Panc1 (cell line): ENCODE results near the gene CEBPB.

Source experiments
- POLR2AphosphoS5 ChIP-seq: IDR thresholded peaks from 2 replicates; pipeline ENCODE4 v1.6.1; 2012; ENCODE audit warnings: mild to moderate bottlenecking, low read depth, low read length, moderate library complexity
- SIN3A ChIP-seq: IDR thresholded peaks from 2 replicates; pipeline ENCODE4 v1.6.1; 2012; ENCODE audit warnings: low read depth, mild to moderate bottlenecking, low read length, moderate library complexity, borderline replicate concordance; ENCODE audit not compliant: insufficient read depth
- TCF7L2 ChIP-seq: IDR thresholded peaks from 2 replicates; pipeline ENCODE4 v1.6.1; 2011; ENCODE audit warnings: mild to moderate bottlenecking, low read depth, low read length, inconsistent platforms
- TF ChIP-seq, protein P1 (sequence below): fragments of 450-650 bp; IDR thresholded peaks from 2 replicates; pipeline ENCODE4 v1.5.1; 2017; ENCODE audit warnings: mild to moderate bottlenecking
- TF ChIP-seq, protein P2 (sequence below), 2 experiments: IDR thresholded peaks; 2 replicates each; pipeline ENCODE4 v1.6.1; 2011 to 2012; ENCODE audit warnings: low read depth in 2 of 2, control low read depth in 1 of 2, low read length in 1 of 2, mild to moderate bottlenecking in 1 of 2, moderate library complexity in 1 of 2; ENCODE audit not compliant: insufficient read depth in 1 of 2

DNA sequence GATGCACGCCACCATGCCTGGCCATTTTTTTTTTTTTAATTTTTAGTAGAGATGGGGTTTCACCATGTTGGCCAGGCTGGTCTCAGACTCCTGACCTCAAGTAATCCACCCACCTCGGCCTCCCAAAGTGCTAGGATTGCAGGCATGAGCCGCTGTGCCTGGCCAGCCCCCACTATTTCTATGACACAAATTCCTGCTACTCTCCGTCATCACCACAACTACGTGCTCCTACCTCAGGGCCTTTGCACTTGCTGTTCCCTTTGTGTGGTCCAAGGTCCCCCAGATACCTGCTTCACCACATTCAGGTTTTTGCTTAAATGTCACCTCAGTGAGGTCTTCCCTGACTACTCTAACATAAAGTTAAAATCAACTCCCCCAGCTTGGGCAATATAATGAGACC is 5.2 kb upstream of the CEBPB start:
- TF ChIP-seq, protein P1, sequence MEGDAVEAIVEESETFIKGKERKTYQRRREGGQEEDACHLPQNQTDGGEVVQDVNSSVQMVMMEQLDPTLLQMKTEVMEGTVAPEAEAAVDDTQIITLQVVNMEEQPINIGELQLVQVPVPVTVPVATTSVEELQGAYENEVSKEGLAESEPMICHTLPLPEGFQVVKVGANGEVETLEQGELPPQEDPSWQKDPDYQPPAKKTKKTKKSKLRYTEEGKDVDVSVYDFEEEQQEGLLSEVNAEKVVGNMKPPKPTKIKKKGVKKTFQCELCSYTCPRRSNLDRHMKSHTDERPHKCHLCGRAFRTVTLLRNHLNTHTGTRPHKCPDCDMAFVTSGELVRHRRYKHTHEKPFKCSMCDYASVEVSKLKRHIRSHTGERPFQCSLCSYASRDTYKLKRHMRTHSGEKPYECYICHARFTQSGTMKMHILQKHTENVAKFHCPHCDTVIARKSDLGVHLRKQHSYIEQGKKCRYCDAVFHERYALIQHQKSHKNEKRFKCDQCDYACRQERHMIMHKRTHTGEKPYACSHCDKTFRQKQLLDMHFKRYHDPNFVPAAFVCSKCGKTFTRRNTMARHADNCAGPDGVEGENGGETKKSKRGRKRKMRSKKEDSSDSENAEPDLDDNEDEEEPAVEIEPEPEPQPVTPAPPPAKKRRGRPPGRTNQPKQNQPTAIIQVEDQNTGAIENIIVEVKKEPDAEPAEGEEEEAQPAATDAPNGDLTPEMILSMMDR, result no peak
- TF ChIP-seq POLR2AphosphoS5 (no peak), TCF7L2 (no peak), SIN3A (no peak)
- TF ChIP-seq, protein P2, sequence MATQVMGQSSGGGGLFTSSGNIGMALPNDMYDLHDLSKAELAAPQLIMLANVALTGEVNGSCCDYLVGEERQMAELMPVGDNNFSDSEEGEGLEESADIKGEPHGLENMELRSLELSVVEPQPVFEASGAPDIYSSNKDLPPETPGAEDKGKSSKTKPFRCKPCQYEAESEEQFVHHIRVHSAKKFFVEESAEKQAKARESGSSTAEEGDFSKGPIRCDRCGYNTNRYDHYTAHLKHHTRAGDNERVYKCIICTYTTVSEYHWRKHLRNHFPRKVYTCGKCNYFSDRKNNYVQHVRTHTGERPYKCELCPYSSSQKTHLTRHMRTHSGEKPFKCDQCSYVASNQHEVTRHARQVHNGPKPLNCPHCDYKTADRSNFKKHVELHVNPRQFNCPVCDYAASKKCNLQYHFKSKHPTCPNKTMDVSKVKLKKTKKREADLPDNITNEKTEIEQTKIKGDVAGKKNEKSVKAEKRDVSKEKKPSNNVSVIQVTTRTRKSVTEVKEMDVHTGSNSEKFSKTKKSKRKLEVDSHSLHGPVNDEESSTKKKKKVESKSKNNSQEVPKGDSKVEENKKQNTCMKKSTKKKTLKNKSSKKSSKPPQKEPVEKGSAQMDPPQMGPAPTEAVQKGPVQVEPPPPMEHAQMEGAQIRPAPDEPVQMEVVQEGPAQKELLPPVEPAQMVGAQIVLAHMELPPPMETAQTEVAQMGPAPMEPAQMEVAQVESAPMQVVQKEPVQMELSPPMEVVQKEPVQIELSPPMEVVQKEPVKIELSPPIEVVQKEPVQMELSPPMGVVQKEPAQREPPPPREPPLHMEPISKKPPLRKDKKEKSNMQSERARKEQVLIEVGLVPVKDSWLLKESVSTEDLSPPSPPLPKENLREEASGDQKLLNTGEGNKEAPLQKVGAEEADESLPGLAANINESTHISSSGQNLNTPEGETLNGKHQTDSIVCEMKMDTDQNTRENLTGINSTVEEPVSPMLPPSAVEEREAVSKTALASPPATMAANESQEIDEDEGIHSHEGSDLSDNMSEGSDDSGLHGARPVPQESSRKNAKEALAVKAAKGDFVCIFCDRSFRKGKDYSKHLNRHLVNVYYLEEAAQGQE (IDR thresholded peaks at IDR 0.05; ENCODE audit: insufficient read depth in 1 of 2, low read depth in 2 of 2, low read length in 1 of 2), result no peak
